Activated naive CD8-positive, alpha-beta T cell treated with anti-CD3 and anti-CD28 coated beads, Interleukin-2, amount 50 U/mL, for 24 hours (primary cell): ENCODE measurements around the gene TBL3.
"Not testable (repeated sequence)": the region's sequence is repeated elsewhere in the genome, so short reads cannot be mapped to it uniquely, and the experiment has no call there.

ENCODE experiments used
- ATAC-seq: fragments of 150-1000 bp; cut with Tn5 transposase; one replicate; pipeline ENCODE4 v1.10.0; 2021
- DNase-seq: peaks from one replicate; pipeline ENCODE4 v3.0.0; 2021
- H3K27ac Mint-ChIP-seq: one replicate; pipeline ENCODE4 v1.8.0; 2021; ENCODE audit warnings: mild to moderate bottlenecking, mixed read lengths
- H3K27me3 Mint-ChIP-seq: one replicate; pipeline ENCODE4 v1.8.0; 2021; ENCODE audit warnings: mixed read lengths
- H3K36me3 Mint-ChIP-seq: one replicate; pipeline ENCODE4 v1.8.0; 2021; ENCODE audit warnings: low read depth, mixed read lengths
- H3K4me1 Mint-ChIP-seq: one replicate; pipeline ENCODE4 v1.8.0; 2021; ENCODE audit warnings: mixed read lengths
- H3K4me3 Mint-ChIP-seq: one replicate; pipeline ENCODE4 v1.8.0; 2021; ENCODE audit warnings: mild to moderate bottlenecking, moderate library complexity, mixed read lengths
- H3K9me3 Mint-ChIP-seq: one replicate; pipeline ENCODE4 v1.8.0; 2021; ENCODE audit warnings: mixed read lengths

Gene TBL3

DNA sequence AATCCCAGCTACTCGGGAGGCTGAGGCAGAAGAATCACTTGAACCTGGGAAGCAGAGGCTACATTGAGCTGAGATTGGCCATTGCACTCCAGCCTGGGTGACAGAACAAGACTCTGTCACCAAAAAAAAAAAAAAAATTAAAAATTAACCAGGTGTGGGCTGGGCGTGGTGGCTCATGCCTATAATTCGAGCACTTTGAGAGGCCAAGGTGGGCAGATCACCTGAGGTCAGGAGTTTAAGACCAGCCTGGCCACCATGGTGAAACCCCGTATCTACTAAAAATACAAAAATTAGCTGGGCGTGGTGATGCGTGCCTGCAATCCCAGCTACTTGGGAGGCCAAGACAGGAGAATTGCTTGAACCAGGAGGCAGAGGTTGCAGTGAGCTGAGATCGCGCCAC lies 32.0 kb upstream of the TBL3 start:
- H3K4me1 Mint-ChIP-seq: peaks cover 26% of the 10 kb centered on the region
- not testable (repeated sequence) for H3K27me3 Mint-ChIP-seq, ATAC-seq, H3K4me3 Mint-ChIP-seq, H3K27ac Mint-ChIP-seq, DNase-seq, H3K36me3 Mint-ChIP-seq, H3K9me3 Mint-ChIP-seq

GRCh38 chr16:1940273-1941161 lies 31.3 kb upstream of the TBL3 start:
- Mint-ChIP-seq H3K4me3 (no peak overlapping the region), H3K4me1 (peaks cover 26% of the 10 kb centered on the region), H3K9me3 (no peaks in the 10 kb centered on the region), H3K27ac (no peak overlapping the region), H3K36me3 (peaks cover 4% of the 10 kb centered on the region), H3K27me3 (no peaks in the 10 kb centered on the region)
- no peak for ATAC-seq
- DNase-seq: no peak

GRCh38 chr16:1941162-1942046 lies 30.4 kb upstream of the TBL3 start:
- DNase-seq: no peak
- Mint-ChIP-seq H3K36me3 (peaks cover 4% of the 10 kb centered on the region), H3K27me3 (no peaks in the 10 kb centered on the region), H3K4me1 (peaks cover 26% of the 10 kb centered on the region), H3K4me3 (peak overlapping the region; percentile 87), H3K9me3 (no peaks in the 10 kb centered on the region), H3K27ac (no peak overlapping the region)
- no peak for ATAC-seq

GRCh38 chr16:1942047-1942809 lies 29.6 kb upstream of the TBL3 start:
- Mint-ChIP-seq H3K4me1 (peaks cover 26% of the 10 kb centered on the region), H3K9me3 (no peaks in the 10 kb centered on the region), H3K27ac (no peak overlapping the region), H3K4me3 (peak overlapping the region; percentile 87), H3K27me3 (no peaks in the 10 kb centered on the region), H3K36me3 (peaks cover 4% of the 10 kb centered on the region)
- ATAC-seq (no peak), DNase-seq (no peak)

DNA sequence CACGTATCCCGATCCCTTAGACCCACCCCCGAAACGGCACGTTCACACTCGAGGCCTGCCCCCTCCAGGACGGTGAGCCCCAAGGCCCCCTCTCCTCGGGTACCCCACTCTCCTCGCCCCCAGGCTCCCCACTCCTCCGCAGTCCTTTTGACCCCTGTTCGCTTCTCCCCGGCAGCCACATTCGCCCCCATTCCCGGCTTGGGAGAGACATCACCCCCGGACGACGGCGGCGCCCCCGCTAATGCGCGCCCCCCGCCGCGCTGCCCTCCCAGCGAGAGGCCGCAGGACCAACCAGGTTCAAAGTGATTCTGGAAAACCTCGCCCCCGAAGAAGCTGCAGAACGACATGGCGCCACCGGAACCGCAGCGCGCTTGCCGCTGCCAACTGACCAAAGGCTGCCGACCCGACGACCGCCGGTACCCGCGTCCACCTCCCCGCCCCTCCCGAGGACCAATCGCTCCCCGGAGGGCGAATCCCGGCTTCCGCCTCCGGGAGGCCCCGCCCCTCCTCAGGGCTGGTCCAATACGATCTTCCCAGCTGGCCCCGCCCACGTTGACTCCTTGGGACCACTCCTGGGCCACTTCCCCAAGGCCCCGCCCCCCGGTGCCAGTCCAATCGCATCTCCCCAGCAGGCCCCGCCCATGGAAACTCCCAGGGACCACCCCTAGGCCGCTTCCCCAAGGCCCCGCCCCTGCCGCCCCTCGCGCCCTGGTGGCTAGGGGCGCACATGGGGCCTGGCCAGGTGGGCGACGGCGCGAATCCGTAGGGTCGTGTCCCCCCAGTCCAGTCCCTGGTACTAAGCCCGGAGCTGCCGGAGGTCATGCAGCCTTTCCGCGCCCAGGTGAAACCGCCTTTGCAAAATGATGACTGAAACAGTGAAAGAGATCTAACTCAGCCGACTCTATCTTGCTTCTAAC lies 28.8 kb upstream of the TBL3 start, which contains the start of gene MSRB1:
Gene MSRB1 (minus strand): TSS at position 390 of the 917 bp plus-strand sequence. CDS start 43 bp downstream, at position 347.
- H3K27me3 Mint-ChIP-seq: no peaks in the 10 kb centered on the region
- ATAC-seq (peak; percentile 93), DNase-seq (peak; percentile 100)
- no peaks in the 10 kb centered on the region for H3K9me3 Mint-ChIP-seq
- peak within 1 kb of the TSS; percentile 87 for H3K4me3 Mint-ChIP-seq
- H3K4me1 Mint-ChIP-seq: peaks cover 26% of the 10 kb centered on the region
- peak within 1 kb of the TSS; percentile 85 for H3K27ac Mint-ChIP-seq
- H3K36me3 Mint-ChIP-seq: peaks cover 2% of the 10 kb centered on the region

GRCh38 chr16:1944612-1945199 lies 27.1 kb upstream of the TBL3 start:
- peak overlapping the region; percentile 87 for H3K4me3 Mint-ChIP-seq
- no peaks in the 10 kb centered on the region for H3K36me3 Mint-ChIP-seq
- H3K27ac Mint-ChIP-seq: peak overlapping the region; percentile 85

DNA sequence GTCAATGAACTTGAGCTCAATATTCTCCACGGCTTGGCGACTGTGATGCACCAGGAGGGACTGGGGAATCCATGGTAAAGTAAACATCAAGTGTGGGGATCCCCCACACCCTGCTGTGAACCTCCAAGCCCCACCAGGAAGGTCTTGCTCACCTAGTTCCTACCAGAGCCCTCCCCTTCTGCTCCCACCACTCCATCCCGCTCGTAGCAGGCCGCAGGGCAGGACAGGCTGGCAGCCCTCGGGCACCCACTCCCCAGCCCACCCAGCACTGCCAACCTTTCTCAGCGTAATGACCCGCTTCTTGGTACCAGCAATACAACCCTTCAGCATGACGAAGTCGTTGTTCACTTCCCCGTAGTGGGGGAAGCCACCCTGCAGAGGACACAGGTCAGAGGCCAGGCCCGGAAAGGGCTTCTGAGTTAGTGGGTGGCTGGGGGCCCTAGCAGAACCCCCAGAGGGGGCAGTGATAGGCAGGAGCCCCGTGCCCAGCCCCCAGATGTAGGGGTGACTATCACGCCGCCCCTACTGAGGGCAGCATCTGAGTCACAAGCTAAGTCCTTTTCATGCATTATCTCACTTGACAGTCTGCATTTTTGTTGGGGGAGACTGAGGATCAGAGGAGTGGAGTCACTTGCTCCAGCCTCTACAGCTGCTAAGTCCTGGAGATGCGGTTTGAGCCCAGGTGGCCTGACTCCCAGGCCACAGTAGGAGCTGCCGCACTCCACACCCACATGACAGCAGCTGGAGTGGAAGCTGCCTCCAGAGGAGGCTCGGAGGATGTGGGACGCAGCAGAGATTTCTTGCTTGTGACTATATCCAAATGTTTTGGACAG lies 26.1 kb upstream of the TBL3 start:
- no peaks in the 10 kb centered on the region for H3K9me3 Mint-ChIP-seq
- H3K4me3 Mint-ChIP-seq: no peak overlapping the region
- H3K27me3 Mint-ChIP-seq: no peaks in the 10 kb centered on the region
- ATAC-seq (no peak), DNase-seq (no peak)
- H3K27ac Mint-ChIP-seq: no peak overlapping the region
- no peaks in the 10 kb centered on the region for H3K36me3 Mint-ChIP-seq
- peaks cover 26% of the 10 kb centered on the region for H3K4me1 Mint-ChIP-seq

More at GRCh38 chr16:1944612-1945199, 27.1 kb upstream of the TBL3 start:
- DNase-seq: no peak
- Mint-ChIP-seq H3K9me3 (no peaks in the 10 kb centered on the region), H3K4me1 (peaks cover 26% of the 10 kb centered on the region), H3K27me3 (no peaks in the 10 kb centered on the region)
- ATAC-seq: no peak

DNA sequence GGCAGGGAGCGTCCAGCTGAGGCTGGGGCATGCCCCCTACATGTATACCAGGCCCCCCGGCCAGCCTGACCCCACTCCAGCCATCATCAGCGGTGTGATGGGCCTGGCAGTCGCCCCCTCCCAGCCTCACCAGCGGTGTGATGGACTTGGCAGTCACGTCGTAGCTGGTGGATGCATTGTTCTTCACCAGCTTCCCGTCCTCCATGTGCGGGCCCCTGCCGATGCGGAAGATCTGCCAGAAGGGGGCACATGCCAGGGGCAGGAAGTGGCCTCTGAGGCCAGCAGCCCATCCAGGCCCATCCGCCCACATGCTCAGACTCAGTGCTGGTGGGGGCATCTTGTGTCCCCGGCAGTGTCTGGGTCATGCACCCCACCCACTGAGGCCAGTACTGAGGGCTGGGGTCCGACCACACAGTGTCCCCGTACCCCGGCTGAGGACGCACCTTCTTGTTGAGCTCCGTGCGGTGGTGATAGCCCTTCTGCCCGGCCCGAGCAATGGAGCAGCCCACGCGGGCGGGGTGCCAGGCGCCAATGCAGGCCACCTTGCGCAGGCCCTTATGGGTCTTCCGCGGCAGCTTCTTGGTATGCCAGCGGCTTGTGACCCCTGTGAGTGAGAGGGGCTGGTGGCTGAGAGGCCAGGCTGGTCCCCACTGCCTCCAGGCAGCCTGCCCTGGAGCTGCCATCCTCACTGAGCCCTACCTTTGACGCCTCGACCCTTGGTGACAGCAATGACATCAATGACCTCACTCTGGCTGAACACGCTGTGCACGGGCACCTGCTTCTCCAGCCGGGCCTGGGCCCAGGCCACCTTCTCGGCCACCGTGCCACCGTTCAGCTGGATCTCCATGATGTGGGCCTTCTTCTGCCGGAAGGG lies 25.1 kb upstream of the TBL3 start:
- Mint-ChIP-seq H3K27ac (no peak overlapping the region), H3K27me3 (no peaks in the 10 kb centered on the region), H3K9me3 (no peaks in the 10 kb centered on the region), H3K4me1 (peaks cover 22% of the 10 kb centered on the region), H3K36me3 (no peaks in the 10 kb centered on the region), H3K4me3 (no peak overlapping the region)
- DNase-seq: no peak
- ATAC-seq: no peak

DNA sequence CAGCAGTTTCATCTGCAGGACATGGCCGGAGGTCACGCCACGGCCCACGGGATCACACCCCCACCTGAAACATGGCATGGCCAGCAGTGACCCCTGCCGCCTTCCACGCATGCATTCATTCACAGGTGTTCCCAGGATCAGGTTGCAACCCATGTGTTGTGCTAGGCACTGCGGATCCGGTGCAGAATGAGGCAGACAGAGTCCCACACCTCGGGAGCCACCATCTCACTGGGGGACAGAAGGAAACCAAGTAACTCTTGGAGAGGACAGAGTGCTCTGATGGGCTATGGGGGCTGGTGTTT lies 24.5 kb upstream of the TBL3 start:
- no peaks in the 10 kb centered on the region for H3K36me3 Mint-ChIP-seq
- DNase-seq (no peak), ATAC-seq (no peak)
- no peaks in the 10 kb centered on the region for H3K27me3 Mint-ChIP-seq
- H3K9me3 Mint-ChIP-seq: no peaks in the 10 kb centered on the region
- peaks cover 16% of the 10 kb centered on the region for H3K4me1 Mint-ChIP-seq
- H3K4me3 Mint-ChIP-seq: no peak overlapping the region
- H3K27ac Mint-ChIP-seq: no peak overlapping the region

DNA sequence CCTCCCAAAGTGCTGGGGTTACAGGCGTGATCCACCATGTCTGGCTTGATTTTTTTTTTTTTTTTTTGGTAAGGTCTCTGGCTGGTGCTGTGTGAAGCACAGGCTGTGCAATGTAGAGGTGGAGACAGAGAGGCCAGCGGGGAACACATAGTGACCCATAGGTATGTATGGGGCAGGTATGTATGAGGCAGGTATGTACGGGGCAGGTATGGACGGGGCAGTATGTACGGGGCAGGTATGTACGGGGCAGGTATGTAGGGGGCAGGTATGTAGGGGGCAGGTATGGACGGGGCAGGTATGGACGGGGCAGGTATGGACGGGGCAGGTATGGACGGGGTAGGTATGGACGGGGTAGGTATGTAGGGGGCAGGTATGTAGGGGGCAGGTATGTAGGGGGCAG lies 22.3 kb upstream of the TBL3 start:
- Mint-ChIP-seq H3K27me3 (no peaks in the 10 kb centered on the region), H3K27ac (no peak overlapping the region), H3K36me3 (no peaks in the 10 kb centered on the region), H3K9me3 (no peaks in the 10 kb centered on the region), H3K4me3 (no peak overlapping the region), H3K4me1 (peaks cover 3% of the 10 kb centered on the region)
- no peak for ATAC-seq
- no peak for DNase-seq

- H3K36me3 Mint-ChIP-seq: no peaks in the 10 kb centered on the region
- no peak overlapping the region for H3K4me3 Mint-ChIP-seq
- no peak for ATAC-seq
- DNase-seq: no peak
- H3K9me3 Mint-ChIP-seq: no peaks in the 10 kb centered on the region
- no peak overlapping the region for H3K27ac Mint-ChIP-seq
- H3K4me1 Mint-ChIP-seq: peaks cover 3% of the 10 kb centered on the region
- no peaks in the 10 kb centered on the region for H3K27me3 Mint-ChIP-seq
Measured at GRCh38 chr16:1950047-1950446, 21.8 kb upstream of the TBL3 start.

- H3K27ac Mint-ChIP-seq: no peak overlapping the region
- no peak for DNase-seq
- no peaks in the 10 kb centered on the region for H3K36me3 Mint-ChIP-seq
- no peak overlapping the region for H3K4me3 Mint-ChIP-seq
- no peaks in the 10 kb centered on the region for H3K27me3 Mint-ChIP-seq
- ATAC-seq: no peak
- H3K9me3 Mint-ChIP-seq: no peaks in the 10 kb centered on the region
- H3K4me1 Mint-ChIP-seq: peaks cover 3% of the 10 kb centered on the region
Measured at GRCh38 chr16:1950559-1950958, 21.3 kb upstream of the TBL3 start.
